ENCODE data around the gene TRIO. TPM values are rescaled to one million over a fixed set of nuclear protein-coding genes. Genes with fewer than 3 reads are reported as not detected.
A peak's percentile ranks its signal among the peaks of the same experiment; 100 is the strongest.

Gene TRIO
- total and polyA plus RNA-seq, 7 donors, result 18.5 to 77.5 (median 35.0) TPM

GRCh38 chr5:14188778-14189177 lies 45.6 kb downstream of the TRIO start:
- DNase-seq (no peak), ATAC-seq (no peak)
- peaks cover 90% of the 10 kb centered on the region for H3K4me1 ChIP-seq
- no peak overlapping the region for H3K4me3 ChIP-seq
- TF ChIP-seq CTCF (IDR thresholded peaks at IDR 0.05), result no peak
- no peaks in the 10 kb centered on the region for H3K27me3 ChIP-seq (ENCODE audit: insufficient read depth in 3 of 3, low read length in 2 of 3)
- H3K9me3 ChIP-seq, result no peaks in the 10 kb centered on the region
- 85 to 94% (median 86%) methylated on average over 4 of the region's 4 CpGs for WGBS, 3 donors
- intact Hi-C loops (cut with DNase I), result no loop called here
- no peaks in the 10 kb centered on the region for H3K36me3 ChIP-seq (ENCODE audit: insufficient read depth in 1 of 2, low read depth in 1 of 2)
- peak overlapping the region; percentile 87 for H3K27ac ChIP-seq

DNA sequence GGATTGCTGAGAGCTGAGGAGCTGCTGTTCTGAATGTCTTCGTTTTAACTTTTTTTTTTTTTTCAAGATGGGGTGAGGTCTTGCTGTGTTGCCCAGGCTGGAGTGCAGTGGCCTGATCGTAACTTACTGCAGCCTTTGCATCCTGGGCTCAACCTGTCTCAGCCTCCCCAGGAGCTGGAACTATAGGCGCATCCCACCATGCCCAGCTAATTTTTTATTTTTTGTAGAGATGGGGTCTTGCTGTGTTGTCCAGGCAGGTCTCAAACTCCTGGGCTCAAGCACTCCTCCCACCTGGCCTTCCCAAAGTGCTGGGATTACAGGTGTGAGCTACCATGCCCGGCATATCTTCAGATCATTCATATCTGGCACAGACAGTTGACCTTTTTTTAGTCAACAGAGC lies 46.5 kb downstream of the TRIO start:
- Histone ChIP-seq H3K27me3 (ENCODE audit: insufficient read depth in 3 of 3, low read length in 2 of 3) (no peaks in the 10 kb centered on the region), H3K4me1 (peaks cover 85% of the 10 kb centered on the region), H3K9me3 (no peaks in the 10 kb centered on the region), H3K27ac (peak overlapping the region; percentile 87), H3K4me3 (peak overlapping the region; percentile 54), H3K36me3 (ENCODE audit: insufficient read depth in 1 of 2, low read depth in 1 of 2) (no peaks in the 10 kb centered on the region)
- ATAC-seq (no peak), DNase-seq (no peak)
- TF ChIP-seq CTCF (IDR thresholded peaks at IDR 0.05), result no peak
- 66 to 81% (median 68%) methylated on average over 4 of the region's 4 CpGs for WGBS, 3 donors
- intact Hi-C loops (cut with DNase I), result no loop called here

DNA sequence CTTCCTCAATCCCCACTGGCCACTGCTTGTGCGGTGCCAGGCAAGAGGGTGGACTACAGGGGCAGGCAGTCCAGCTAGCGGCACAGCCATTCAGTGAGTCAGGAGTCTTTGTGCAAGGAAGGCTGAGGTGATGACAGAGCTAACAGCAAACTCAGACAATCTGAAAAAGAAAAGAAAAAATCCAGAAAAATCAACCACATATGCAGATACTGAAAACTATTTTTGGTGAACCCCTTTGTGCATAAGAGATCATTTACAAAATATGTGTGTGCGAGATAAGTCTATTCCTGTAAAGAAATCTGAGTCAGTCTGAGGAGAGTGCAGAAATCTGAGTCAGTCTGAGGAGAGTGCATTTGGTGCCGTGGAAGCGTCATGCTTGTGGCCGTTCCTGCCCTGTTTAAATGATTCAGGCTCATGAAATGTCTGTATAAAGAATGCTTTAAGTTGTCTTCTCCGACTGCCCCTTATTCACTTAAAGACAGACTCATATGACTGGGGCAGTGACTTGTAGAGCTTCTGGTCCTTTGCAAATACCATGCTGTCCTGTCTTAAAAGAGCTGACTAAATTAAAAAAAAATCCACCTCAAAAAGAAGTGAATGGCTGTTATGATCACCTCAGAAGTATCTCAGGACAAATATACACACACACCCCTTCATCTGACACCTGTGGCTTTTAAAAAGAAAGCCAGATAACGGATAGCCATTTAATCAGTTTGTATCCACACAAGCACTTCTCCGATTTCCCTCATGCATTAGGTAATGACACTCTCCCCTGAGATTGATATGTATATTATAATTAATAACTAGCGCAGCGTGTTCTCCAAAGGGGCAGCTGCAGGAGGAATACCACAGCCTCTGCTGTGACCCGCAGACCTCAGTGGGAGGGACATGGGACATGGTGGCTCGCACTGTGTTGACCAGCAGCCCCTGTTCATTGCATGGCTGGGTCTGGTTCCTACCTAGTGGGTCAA lies 47.3 kb downstream of the TRIO start:
- peak overlapping the region; percentile 54 for H3K4me3 ChIP-seq
- TF ChIP-seq CTCF (IDR thresholded peaks at IDR 0.05), result no peak
- WGBS, 3 donors, result 21 to 30% (median 22%) methylated on average over 13 of the region's 13 CpGs
- H3K27me3 ChIP-seq (ENCODE audit: insufficient read depth in 3 of 3, low read length in 2 of 3), result no peaks in the 10 kb centered on the region
- intact Hi-C loops (cut with DNase I), result no loop called here
- H3K9me3 ChIP-seq, result no peaks in the 10 kb centered on the region
- ATAC-seq (peak; percentile 89 to 95 (median 92)), DNase-seq (peak; percentile 55 to 66)
- H3K27ac ChIP-seq, result peak overlapping the region; percentile 87
- peaks cover 77% of the 10 kb centered on the region for H3K4me1 ChIP-seq
- no peaks in the 10 kb centered on the region for H3K36me3 ChIP-seq (ENCODE audit: insufficient read depth in 1 of 2, low read depth in 1 of 2)

GRCh38 chr5:14191325-14191724 lies 48.2 kb downstream of the TRIO start:
- WGBS, 3 donors, result 50 to 72% (median 65%) methylated on average over 3 of the region's 3 CpGs
- ATAC-seq (no peak), DNase-seq (no peak)
- H3K4me3 ChIP-seq, result peak overlapping the region; percentile 54
- peak overlapping the region; percentile 87 for H3K27ac ChIP-seq
- no peaks in the 10 kb centered on the region for H3K9me3 ChIP-seq
- TF ChIP-seq CTCF (IDR thresholded peaks at IDR 0.05), result no peak
- intact Hi-C loops (cut with DNase I), result no loop called here
- H3K27me3 ChIP-seq (ENCODE audit: insufficient read depth in 3 of 3, low read length in 2 of 3), result no peaks in the 10 kb centered on the region
- no peaks in the 10 kb centered on the region for H3K36me3 ChIP-seq (ENCODE audit: insufficient read depth in 1 of 2, low read depth in 1 of 2)
- peaks cover 71% of the 10 kb centered on the region for H3K4me1 ChIP-seq

Data from psoas muscle (tissue), 8 donors.